NCI-H187 treated with DMSO at 0.1 percent for 48 hours (cell line): Measurements from ENCODE around the gene BZW1.

ENCODE experiments used
- DNase-seq: peaks from one replicate; lab custom pipeline; 2025; lab: John Stamatoyannopoulos, UW

Gene BZW1

DNA sequence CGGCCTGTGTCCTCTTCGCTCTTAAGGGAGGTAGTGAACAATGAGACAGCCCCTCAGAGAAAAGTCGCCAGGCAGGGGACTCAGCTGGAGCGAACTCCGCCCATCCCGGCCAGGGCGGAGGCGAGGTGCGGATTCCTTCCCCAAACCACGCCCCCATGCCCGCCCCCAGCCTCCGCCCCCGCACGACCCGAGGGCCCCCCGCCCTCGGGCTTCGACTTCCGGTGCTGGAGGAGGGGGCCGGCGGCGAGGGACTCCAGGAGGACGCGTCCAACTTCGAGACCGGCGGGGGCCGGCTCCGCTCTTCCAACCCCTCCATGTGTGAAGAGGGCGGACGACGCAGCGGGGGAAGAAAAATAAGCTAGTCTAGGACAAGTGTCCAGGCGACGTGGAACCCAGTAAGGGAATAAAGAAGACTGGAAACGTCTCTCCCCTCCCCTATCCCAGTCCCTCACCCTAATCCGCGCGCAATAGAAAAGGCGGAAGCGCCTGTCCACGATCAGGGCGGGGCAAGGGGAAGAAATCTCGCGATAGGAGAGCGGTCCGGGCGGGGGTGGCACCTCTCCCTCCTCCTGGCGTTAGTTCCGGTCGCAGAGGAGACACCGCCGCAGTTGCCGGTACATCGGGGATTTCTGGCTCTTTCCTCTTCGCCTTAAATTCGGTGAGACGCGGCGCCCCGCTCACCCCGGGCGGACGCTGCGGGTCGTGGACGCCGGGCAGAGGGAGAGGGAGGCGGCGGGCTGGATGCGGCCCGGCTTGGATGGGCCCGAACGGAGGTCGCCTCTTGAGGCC, at the start of gene BZW1:
TSS of gene BZW1 (plus strand) at position 578 of the 789 bp plus-strand sequence. CDS start 1,308 bp downstream, outside the sequence.
- DNase-seq = peak; percentile 71

DNA sequence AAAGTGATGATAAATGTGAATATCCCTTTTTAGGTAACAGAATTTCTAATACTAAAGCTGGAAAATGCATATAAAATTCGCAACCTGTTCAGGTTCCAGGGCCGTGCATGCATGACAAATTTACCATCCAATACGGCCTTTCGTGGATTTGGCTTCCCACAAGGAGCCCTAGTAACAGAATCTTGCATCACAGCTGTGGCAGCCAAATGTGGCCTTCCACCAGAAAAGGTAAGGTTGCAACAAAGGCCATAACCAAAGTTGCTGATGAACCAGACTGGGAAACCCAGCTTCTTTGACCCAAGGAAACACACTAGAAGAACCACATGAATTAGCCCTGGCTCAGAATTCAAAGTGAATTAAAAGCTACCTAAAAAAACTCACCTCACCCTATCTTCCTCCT, 49.6 kb upstream of the BZW1 start:
- no peak for DNase-seq

DNA sequence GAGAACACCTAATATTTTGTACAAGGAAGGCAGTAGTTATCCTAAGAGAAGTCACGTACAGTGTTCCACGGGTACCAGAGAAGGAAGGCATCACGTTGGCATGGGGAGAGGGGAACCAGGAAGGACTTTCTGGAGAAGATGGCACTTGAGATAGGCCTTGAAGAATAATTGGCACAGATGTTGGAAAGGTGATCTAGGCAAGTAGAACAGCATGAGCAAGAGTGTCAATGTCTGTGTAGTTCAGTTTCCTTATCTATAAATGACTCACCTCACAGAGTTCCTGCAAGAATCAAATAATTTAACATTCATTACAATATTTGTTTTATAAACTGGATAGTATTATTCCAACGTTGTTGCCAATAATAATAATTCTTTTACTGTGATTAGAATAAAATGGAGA, 48.3 kb upstream of the BZW1 start:
- DNase-seq = no peak

DNA sequence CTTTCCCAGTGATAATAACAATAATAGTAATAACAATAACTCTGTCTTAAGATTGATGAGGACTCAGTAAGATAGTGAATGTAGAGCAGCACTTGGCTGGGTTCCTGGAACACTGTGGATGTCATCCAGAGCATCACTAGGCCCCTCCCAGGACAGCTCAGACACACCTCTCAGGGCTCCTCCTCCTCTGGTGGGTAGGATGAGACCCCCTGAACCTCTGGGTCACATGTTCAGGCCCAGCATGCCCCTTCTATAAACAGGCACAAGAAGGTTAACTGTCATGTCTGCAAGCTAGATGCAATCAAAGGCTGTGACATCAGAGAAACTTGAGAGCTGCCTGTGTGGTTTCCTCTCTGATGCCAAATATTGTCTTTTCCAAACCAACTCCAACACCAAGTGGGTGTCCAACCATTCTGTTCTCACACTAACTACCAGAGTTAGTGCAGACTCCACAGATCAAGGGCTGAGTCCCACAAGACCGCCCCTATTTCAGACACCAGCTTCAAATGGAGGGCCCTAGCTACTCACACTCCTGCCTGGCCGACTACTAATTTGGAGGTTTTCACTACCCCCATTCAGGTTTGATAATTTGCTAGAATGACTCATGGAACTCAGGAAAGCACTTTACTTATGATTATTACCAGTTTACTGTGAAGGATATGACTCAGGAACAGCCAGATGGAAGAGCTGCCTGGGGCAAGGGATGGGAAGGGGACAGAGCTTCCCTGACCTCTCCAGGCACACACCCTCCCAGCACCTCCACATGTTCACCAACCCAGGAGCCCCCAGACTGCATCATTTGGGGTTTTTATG, 46.4 kb upstream of the BZW1 start:
- DNase-seq = no peak

DNA sequence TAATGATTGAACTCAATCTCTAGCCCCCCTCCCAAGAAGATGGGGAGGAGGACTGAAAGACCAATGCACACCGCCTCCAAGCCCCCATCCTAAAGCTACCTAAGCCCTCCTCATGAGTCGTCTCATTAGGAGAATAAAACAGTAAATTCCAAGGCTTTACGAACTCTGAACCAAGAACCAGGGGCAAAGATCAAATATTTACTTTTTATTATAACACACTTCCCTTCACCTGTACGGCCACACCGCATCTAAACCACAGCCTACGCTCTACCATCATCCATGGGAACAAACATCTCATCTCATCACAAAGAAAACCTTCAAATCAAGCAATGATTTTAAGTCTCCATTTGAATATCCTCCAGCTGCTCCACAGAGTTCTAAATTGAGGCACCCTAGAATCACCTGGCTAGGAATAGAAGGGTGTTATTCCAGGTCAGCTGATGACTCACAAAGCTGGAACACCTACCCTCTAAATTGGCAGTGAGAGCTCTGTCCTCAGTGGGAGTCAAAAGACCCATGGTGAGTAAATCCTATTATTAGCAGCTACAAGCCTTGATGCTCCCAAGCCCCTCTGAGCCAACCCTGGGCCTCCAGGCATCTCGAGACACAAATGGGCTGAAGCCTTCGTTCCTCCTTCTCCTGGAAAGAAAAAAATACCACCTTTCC, 45.6 kb upstream of the BZW1 start:
- DNase-seq = no peak

DNA sequence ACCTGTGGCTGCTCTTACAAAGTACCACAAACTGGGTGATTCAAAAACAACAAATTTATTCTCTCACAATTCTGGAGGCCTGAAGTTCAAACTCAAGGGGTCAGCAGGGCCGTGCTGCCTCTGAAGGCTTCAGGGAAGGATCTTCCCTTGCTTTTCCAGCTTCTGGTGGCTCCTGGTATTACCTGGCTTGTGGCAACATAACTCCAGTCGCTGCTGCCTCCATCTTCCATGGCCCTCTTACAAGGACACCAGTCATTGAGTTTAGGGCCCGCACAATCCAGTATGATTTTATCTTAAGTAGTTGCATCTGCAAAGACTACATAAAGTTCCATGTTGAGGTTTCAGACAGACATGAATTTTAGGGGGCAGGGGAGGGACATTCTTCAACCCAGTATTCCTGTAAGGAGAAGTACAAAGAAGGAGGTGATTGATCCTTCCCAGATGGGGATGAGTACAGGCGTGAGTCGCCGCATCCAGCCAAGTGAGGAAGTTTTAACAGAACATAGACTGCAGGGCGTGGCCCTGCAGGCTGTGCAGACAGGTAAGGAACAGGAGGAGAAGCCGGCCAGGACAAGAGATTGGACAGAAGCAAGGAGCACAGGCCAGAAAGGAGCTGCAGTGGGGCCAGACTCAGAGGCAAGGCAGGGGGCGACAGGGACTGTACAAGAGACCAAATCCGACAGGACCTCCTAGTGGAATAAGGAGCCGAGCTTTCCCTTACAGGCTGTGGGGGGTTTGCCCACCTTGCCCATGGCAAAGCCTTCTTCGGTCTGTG, 44.4 kb upstream of the BZW1 start:
- no peak for DNase-seq

DNA sequence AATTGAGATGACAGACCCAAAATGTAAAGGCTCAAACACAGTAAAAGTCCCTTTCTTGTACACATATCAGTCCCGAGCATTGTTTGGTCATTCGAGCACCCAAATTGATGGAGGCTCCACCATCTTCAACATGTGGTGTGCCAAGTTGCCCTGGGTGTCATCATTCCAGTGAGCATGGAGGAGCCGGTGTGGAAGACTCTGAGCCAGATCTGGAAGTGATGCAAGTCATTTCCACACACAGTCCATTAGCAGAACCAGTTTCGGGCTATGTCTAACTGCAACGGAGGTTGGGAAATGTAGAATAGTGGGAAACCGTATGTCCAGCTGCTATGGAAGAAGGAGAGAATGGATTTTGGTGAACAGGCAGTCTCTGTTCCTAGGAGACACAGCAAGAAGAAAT, 40.9 kb upstream of the BZW1 start:
- DNase-seq = no peak

DNA sequence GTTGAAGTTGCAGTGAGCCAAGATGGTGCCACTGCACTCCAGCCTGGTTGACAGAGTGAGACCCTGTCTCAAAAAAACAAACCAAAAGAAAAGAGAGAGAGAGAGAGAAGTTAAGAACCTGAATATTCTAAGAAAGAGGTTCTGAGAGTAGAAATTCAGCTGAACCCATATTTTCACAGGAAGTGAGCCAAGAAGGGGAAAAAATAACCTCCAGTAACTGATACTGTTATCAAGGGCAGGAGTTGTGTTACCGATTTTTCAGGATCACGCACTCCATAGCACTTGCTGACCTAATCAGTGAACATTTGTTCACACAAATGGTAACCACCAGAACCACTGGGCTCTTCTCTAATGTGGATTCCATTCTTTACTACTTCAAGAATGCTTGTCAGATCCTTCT, 39.1 kb upstream of the BZW1 start:
- no peak for DNase-seq

DNA sequence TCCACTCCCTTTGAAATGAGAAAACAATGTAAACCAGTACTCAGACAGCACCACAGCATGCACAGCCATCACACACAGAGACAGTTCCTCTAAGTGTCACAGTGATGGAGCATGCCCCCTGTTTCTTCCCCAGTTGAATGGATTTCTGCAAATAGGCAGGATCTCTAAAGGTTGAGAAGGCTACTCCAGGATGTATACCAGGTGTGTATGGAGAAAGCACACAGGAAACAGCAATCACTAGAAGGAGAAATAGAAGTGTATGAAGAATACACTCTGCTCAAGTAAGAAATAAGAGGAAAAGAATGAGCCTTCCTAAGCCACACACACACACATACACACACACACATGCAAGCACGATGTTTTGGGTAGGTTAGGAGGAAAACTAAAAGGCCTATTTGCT, 38.6 kb upstream of the BZW1 start:
- DNase-seq = no peak

DNA sequence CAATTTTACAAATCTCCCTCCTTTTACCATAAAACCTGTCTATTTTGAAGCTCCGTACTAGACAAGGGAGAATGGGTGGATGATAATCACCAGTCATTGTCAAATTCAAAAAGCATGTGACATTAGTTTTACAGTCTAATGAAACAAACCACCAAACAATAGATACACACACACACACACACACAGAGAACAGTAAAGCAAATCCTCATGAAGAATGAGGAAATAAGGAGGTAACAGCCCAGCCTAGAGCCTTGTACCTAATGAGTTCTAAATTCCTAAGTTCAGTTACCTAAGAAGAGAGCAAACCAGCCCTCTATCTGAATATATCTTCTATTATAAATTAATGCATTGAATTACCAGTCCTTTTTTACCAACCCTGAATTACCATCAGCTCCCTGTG, 36.8 kb upstream of the BZW1 start:
- DNase-seq = no peak

DNA sequence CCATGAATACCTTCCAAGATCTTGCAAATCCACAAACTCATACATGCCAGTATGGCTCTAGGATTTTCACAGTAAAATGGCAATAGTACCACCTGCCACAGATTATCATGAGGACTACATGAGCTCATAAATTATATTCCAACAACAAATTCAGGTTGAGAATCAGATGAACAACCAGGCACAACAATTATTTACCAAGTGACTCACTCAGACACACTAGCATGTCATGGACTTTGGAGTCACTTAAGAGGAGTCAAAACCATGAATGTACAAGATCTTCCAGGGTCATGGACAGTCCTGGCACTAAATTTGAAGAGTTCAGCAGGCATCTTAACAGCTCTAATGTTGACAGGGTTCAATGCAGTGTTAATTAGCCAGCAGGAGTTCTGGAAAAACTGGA, 34.4 kb upstream of the BZW1 start:
- DNase-seq = no peak

DNA sequence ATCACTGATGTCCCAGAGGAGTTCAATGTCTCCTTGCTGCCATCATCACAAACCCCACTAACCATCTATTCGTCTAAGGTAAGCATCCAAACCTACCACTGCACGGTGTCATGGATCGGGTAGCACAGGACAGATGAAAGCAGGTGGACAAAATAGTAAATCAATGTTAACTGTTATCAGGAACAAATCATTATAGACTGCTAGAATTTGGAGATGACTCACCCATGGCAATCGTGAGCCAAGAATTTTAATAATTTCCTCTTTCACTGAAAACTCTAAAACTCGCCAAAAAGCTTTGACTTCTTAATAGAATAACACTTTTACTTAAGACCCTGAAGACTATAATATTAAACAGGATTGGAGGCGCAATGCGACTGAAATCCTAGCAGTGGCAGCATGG, 33.7 kb upstream of the BZW1 start:
- DNase-seq = no peak

DNA sequence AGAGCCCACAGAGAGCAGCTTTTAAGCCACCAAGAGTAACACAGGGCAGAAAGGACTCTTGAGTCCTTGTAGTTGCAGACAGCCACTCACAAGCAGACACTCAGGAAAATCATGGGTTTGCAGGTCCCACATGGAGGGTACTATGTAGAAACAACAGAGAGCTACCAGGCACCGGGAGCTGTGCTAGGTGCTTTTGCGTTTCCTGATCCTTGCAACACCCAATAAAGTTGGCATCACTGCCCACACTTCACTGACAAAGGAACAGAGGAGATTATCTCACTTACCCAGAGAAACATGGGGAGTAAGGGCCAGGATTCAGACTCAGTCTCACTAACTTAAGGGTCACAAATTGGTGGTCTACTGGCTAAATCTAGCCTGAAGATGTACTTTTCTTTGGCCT, 32.5 kb upstream of the BZW1 start:
- DNase-seq = no peak

DNA sequence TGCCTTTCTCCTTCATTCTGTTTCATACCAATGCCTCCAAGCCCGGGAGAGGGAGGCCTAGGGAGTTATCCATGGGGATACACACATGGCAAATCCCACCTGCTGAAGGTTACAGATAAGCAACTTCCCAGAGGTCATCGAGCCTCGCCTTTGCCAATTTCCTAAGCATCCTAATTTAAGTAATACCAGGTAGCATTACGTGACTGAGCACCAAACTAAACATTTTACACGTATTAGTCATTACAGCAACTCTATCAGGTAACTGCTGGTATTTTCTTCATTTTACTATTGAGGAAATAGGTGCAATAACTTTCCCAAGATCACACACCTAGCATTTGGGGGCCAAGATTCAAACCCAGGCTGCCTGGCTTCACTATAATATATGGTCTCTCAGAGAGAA, 30.1 kb upstream of the BZW1 start:
- no peak for DNase-seq

DNA sequence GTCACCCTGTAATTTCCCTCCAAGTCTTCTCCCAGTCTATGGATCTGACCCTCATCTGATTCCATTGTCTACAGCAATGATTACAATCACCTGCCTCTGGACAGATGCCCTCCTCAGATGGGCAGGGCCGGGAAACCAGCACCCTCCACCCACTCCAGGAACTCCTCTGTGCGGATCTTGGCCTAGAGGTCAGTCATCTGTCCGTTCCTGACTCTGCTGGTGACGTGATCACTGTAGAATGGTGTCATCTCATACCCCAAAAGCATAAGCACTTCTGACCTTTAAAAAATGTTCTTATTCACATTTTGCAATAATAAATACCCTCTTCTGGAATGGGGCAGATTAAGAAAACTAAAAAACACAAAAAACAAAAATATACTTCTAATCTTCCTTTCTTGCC, 29.5 kb upstream of the BZW1 start:
- no peak for DNase-seq

DNA sequence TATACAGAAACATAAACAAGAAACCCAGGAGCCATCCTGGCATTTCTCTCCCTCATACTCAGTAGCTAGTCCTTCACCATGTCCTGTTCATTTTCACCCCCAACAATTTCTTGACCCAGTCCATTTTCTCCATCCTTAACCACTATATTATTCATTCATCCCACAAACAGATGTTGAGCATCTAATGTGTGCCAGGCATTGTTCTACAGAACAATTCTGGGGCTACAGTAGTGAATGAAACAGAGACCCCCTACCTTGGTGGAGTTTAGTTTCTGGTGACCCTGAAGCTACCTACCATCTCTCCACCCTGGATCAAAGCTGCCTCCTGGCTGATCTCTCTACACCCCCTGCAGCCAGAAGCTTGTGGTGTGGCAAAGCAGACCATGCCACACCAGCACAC, 27.5 kb upstream of the BZW1 start:
- DNase-seq = no peak

DNA sequence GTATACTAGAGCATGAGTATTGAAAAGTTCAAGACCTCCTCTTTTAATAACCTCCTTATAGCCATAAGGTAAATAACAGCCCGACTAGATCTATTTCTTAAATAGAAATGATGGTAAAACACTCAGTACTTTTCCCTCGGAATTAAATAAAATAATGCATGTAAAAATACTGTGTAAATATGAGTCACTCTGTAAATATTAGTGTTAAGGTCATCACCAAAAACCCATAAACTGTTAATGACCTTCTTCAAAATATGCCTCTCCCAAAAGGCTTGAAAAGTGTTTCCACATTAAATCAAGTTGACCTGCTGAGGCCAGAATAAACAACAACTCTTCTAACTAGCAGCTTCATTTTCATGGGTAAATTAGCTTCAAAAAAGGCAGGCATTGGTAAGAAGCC, 25.3 kb upstream of the BZW1 start:
- DNase-seq = no peak

DNA sequence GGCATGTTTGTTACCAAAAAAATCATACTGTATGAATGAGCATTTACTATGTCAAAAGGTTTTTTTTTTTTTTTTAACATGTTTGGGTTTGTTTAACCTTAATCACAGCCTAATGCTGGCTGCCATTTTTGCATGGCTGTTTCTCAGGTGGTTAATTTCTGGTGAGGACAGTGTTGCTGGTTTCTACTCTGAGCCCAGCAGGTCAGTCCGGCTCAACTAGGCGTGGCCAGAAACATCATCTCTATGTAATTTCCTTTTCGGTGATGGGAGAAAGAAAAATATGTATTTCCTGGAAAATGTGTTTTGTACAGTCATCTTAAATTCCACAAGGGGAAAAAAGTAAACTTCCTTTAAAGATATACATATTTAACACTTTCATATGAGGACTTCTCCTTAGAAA, 24.9 kb upstream of the BZW1 start:
- DNase-seq = no peak

DNA sequence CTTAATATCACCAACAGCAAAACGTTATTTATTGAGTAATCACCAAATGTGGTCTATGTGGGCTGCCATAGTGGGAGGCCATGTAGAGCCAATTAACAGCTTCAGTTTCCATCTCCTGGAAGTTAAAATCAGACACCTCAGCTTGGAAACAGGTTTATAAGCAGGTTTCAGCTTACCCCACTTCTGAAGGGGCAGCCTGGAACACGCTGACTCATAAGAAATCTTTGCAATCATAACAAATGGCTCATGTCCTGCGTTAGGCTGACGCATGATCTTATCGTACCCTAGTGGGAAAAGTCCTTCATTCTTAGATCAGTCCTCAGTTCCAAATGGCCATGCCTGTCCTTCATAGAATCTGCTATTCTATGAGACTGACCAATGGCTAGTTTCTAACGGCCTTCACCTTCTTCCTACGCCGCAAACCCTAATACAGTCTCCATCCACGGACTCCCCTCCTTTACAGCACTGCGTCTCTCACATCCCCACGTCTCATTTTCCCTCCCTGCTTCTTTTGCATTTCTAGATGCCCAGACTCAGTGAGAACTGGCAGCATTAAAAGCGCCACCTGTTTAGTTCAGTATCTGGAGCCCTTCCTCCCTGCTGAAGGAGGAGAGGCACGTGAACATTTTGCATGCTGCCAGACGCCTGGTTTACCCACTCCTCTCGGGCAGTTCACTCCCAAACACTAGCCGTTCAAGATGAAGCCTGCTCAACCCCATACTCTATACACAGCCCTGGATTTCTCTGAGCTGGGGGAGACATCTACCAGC, 24.2 kb upstream of the BZW1 start:
- DNase-seq = no peak

DNA sequence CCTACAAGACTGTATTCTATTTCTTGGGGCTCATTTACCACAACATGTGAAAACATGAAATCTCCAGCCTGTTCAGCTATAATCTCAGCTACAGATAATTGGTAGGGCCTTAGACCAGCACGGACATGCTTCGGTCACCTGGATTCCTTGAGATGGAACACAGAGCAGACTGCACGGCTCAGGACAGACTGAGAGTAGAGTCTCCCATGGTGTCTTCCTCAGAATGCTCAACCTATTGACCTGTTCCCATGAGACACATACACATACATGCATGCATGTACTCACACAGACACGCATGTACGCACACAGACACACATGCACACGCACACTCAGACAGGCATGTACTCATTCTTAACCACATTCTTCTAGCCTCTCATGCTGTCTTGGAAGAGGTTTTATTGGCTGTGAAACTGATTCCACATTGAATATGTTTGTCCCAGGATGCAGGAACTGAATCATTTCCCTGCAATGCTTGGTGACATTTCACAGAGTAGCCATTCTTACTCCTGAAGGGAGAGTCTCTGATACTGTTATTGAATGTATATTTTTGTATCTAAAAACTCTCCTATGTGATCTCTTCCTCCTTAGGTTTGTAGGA, 23.5 kb upstream of the BZW1 start:
- no peak for DNase-seq

DNA sequence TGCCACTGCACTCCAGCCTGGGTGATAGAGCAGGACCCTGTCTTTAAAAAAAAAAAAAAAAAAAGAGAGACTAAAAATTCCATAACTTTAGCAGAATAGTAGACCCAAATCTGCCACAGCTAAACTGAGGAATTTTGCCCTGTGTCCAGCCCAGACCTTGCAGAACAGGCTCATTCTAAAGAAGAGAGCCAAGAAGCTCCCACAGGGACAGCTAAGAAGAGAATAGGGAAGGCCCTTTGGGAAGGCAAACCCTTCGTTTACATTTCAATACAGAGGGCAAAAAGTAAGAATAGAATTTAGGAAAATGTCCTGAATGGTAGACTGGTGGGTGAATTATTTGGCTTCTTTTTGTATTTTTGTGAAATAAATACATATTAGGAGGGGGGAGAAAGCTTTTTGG, 21.5 kb upstream of the BZW1 start:
- no peak for DNase-seq
